Measurements from ENCODE around the gene EFCAB14.
"Not testable (repeated sequence)": the region's sequence is repeated elsewhere in the genome, so short reads cannot be mapped to it uniquely, and the experiment has no call there.

EFCAB14 gene

DNA sequence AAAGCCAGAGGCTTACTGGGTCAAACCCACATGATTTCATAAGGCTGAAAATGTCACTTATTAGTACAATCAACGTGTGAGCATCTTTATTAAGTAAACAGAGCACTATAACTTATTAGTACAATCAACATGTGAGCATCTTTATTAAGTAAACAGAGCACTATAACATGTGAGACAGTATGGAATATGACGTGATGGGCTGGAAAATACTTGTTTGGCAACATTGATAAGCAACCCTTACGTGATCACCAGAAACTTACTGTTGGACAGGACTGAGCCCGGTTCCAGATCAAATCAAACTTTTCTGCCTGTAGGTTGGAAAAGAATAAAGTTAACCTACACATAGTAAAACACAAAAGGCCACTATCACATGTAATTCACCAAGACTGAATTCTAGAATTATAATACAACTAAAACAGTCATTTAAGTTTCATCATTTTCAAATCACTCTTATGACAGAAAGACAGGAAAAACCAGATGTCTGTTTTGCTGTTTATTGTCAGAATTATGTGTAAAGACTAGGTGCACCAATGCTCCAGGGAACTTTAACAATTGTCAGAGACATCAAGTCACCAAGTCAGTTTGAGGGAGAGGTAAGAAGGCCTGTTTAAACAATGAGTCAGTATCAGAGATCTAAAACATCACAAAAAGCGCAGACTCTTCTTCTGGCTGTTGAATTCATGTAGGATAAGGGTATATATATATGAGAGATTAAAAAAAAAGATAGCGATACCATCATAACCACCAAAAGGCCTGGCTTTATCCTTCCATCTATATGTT lies 66.4 kb downstream of the EFCAB14 start:
- H3K27ac ChIP-seq: no peak overlapping the region
- TF ChIP-seq, protein P1, sequence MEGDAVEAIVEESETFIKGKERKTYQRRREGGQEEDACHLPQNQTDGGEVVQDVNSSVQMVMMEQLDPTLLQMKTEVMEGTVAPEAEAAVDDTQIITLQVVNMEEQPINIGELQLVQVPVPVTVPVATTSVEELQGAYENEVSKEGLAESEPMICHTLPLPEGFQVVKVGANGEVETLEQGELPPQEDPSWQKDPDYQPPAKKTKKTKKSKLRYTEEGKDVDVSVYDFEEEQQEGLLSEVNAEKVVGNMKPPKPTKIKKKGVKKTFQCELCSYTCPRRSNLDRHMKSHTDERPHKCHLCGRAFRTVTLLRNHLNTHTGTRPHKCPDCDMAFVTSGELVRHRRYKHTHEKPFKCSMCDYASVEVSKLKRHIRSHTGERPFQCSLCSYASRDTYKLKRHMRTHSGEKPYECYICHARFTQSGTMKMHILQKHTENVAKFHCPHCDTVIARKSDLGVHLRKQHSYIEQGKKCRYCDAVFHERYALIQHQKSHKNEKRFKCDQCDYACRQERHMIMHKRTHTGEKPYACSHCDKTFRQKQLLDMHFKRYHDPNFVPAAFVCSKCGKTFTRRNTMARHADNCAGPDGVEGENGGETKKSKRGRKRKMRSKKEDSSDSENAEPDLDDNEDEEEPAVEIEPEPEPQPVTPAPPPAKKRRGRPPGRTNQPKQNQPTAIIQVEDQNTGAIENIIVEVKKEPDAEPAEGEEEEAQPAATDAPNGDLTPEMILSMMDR (conservative IDR thresholded peaks at IDR 0.05): no peak
- no peak for TF ChIP-seq ZFX (IDR thresholded peaks at IDR 0.05)

DNA sequence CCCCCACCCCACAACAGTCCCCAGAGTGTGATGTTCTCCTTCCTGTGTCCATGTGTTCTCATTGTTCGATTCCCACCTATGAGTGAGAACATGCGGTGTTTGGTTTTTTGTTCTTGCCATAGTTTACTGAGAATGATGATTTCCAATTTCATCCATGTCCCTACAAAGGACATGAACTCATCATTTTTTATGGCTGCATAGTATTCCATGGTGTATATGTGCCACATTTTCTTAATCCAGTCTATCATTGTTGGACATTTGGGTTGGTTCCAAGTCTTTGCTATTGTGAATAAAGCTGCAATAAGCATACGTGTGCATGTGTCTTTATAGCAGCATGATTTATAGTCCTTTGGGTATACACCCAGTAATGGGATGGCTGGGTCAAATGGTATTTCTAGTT lies 67.8 kb downstream of the EFCAB14 start:
- not testable (repeated sequence) for H3K27ac ChIP-seq

DNA sequence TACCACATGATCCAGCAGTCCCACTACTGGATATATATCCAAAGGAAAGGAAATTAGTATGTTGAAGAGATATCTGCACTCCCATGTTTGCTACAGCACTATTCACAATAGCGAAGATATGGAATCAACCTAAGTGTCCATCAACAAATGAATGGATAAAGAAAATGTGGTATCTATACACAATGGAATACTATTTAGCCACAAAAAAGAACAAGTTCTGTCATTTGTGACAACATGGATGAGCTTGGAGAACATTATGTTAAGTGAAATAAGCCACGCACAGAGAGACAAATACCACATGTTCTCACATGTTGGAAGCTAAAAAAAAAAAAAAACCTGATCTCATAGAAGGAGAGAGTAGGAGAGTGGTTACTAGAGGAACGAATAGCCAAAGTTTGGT lies 68.4 kb downstream of the EFCAB14 start:
- TF ChIP-seq ZFX (IDR thresholded peaks at IDR 0.05): no peak
- TF ChIP-seq, protein P1 (conservative IDR thresholded peaks at IDR 0.05): no peak
- no peak overlapping the region for H3K27ac ChIP-seq

DNA sequence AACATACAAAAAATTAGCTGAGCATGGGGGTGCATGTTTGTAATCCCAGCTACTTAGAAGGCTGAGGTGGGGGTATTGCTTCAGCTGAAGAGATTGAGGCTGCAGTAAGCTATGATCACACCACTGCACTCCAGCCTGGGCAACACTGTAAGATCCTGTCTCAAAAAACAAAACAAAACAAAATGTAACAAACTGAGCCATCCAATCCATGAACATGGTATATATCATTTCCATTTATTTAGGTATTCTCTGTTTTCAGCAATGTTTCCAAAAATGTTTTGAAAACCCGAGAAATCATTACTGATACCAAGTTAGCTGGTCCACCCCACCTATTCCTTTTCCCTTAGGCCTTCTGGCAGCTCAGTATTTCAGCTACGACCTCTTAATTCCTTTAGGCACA lies 69.2 kb downstream of the EFCAB14 start:
- no peak for TF ChIP-seq ZFX (IDR thresholded peaks at IDR 0.05)
- TF ChIP-seq, protein P1 (conservative IDR thresholded peaks at IDR 0.05): no peak
- H3K27ac ChIP-seq: no peak overlapping the region

DNA sequence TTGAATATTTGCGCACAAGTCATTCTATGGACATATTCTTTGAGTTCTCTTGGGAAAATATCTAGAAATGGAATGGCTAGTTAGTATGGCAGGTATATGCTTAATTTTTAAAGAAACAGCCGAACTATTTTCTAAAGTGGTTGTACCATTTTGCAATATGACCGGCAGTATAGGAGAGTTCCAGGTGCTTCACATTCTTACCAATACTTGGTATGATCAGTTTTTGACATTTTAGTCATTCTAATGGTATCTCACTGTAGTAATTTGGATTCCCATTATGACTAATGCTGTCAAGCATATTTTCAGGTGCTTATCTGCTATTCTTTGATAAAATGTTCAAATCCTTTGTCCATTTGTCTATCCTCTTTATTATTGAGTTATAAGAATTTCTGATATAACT lies 71.3 kb downstream of the EFCAB14 start:
- no peak overlapping the region for H3K27ac ChIP-seq
- TF ChIP-seq ZFX (IDR thresholded peaks at IDR 0.05): no peak
- TF ChIP-seq, protein P1 (conservative IDR thresholded peaks at IDR 0.05): no peak

DNA sequence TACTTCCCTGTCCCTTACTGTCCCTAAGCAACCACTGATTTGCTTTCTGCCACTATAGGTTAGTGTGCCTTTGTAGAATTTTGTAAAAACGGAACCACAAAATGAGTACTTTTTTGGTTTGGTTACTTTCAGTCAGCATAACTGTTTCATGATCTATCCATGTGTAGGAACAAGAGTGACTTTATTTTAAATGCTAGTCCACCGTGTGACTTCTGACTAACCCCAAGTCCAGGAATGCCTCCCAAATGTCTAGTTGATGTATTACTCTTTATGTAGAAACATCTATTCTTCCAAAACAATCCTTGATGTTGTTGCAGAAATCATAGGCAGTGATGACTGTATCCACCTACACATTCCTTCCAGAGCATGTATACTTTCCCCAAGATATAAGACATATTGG lies 72.1 kb downstream of the EFCAB14 start:
- TF ChIP-seq ZFX (IDR thresholded peaks at IDR 0.05): no peak
- TF ChIP-seq, protein P1 (conservative IDR thresholded peaks at IDR 0.05): no peak

DNA sequence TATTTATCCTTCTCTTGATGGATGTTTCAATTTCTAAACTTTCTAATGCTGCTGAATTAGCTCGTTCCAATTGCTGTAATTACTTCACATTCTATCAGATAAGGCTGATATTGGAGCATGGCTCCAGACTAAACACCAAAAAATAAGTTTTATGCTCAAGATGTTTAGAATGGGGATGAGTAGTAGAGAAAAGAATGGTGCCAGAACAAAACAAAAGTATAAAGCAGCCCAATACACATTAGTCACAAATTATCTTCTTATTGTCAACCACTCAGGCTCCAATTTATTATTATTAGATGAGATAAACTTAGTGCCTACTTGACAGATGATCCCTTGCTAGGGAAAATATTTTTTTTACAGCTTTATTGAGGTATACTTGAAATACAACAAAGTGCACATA lies 72.6 kb downstream of the EFCAB14 start:
- no peak for TF ChIP-seq ZFX (IDR thresholded peaks at IDR 0.05)
- TF ChIP-seq, protein P1 (conservative IDR thresholded peaks at IDR 0.05): no peak
- no peak overlapping the region for H3K27ac ChIP-seq

More for the DNA sequence above, 72.1 kb downstream of the EFCAB14 start:
- H3K27ac ChIP-seq: no peak overlapping the region

DNA sequence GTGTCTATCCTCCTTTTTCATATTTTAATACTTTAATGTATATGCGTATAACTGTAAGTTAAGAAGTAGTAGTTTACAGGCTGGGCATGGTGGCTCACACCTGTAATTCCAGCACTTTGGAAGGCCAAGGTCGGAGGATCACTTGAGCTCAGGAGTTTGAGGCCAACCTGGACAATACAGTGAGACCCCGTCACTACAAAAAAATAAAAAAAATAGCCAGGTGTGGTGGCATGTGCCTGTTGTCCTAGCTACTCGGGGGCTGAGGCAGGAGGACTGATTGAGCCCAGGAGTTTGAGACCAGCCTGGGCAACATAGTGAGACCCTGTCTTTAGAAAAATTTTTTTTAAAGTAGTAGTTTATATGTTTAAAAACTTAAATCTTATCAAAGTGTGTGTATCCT lies 73.1 kb downstream of the EFCAB14 start:
- TF ChIP-seq, protein P1 (conservative IDR thresholded peaks at IDR 0.05): no peak
- TF ChIP-seq ZFX (IDR thresholded peaks at IDR 0.05): no peak
- no peak overlapping the region for H3K27ac ChIP-seq
